Kidney (tissue), 14 donors: ENCODE results near the gene PTPN1. TPM values are rescaled to one million over a fixed set of nuclear protein-coding genes. Genes with fewer than 3 reads are reported as not detected.
A peak's percentile ranks its signal among the peaks of the same experiment; 100 is the strongest.

Source experiments
- DNase-seq, 5 donors: peaks; one replicate each; pipeline ENCODE4 v3.0.0-alpha.2; 2013 to 2020
- FAIRE-seq: peaks from 2 replicates; lab custom pipeline; 2012; peaks lifted over from hg19 to GRCh38; lab: Jason Lieb, UNC
- H3K27ac ChIP-seq, 2 donors: one replicate each; pipeline ENCODE4 v1.7.0; 2013; ENCODE audit warnings: low read depth in 2 of 2, low read length in 2 of 2, inconsistent platforms in 1 of 2
- H3K27me3 ChIP-seq: one replicate; pipeline ENCODE4 v1.7.1; 2013; ENCODE audit warnings: low read length, inconsistent platforms; ENCODE audit not compliant: control insufficient read depth, insufficient read depth
- H3K36me3 ChIP-seq, 3 donors: one replicate each; pipeline versions ENCODE4 v1.7.0 to v1.7.1; 2013; ENCODE audit warnings: low read length in 3 of 3, control low read depth in 1 of 3, inconsistent platforms in 1 of 3; ENCODE audit not compliant: insufficient read depth in 3 of 3, control insufficient read depth in 2 of 3
- H3K4me1 ChIP-seq, 3 donors: one replicate each; pipeline versions ENCODE4 v1.7.0 to v1.7.1; 2013; ENCODE audit warnings: low read length in 3 of 3, inconsistent platforms in 1 of 3, low read depth in 1 of 3; ENCODE audit not compliant: control insufficient read depth in 2 of 3, insufficient read depth in 2 of 3
- H3K4me3 ChIP-seq, 3 donors: one replicate each; pipeline versions ENCODE4 v1.7.0 to v1.8.1; 2013; ENCODE audit warnings: low read length in 3 of 3, control low read depth in 1 of 3, inconsistent platforms in 1 of 3
- H3K9ac ChIP-seq, 3 donors: one replicate each; pipeline versions ENCODE4 v1.7.0 to v1.7.1; 2013; ENCODE audit warnings: low read length in 3 of 3, control low read depth in 1 of 3, inconsistent platforms in 1 of 3
- H3K9me3 ChIP-seq, 3 donors: one replicate each; pipeline versions ENCODE4 v1.7.0 to v1.7.1; 2013; ENCODE audit warnings: low read length in 3 of 3, control low read depth in 1 of 3, inconsistent platforms in 1 of 3; ENCODE audit not compliant: control insufficient read depth in 2 of 3, insufficient read depth in 1 of 3
- intact Hi-C: fragments of 100-400 bp; cut with DNase I; formaldehyde crosslinking; loops from one replicate; pipeline ENCODE4 v1.11.1; 2022
- polyA plus RNA-seq: library from polyadenylated mRNA; stranded (reverse); fragments of 350-450 nt; fragmentation: Illumina TruSeq; extraction: RNeasy Lipid Tissue Mini Kit (QIAGEN cat#74804); gene quantifications from one replicate; pipeline ENCODE4 v1.2.3, GENCODE V29; 2014; ENCODE audit warnings: low read depth, low replicate concordance; ENCODE audit not compliant: insufficient read depth
- total RNA-seq: library from RNA; stranded (reverse); fragmentation: NEBNext Ultra II Directional; extraction: Animal tissue kit (Norgen Biotek cat#: 25700); gene quantifications from one replicate; pipeline ENCODE4 v1.2.1, GENCODE V29; 2021
- TF ChIP-seq, protein P1 (sequence below): IDR thresholded peaks from 3 replicates; pipeline ENCODE4 v1.5.1; 2012; ENCODE audit warnings: mild to moderate bottlenecking, moderate library complexity, borderline replicate concordance; ENCODE audit not compliant: insufficient read depth; ENCODE audit errors: extremely low read depth
- donor health status: control.
- donor health status: control.
- donor health status: control.
- donor health status: control.
- donor health status: control.
- donor health status: DM: yes; HTN: yes; CAD: no.
- donor health status: Normal renal cell carcinoma (clear cell type).

PTPN1 gene
- total and polyA plus RNA-seq, 2 donors from 2014 or later: 29.6 to 80.4 TPM

DNA sequence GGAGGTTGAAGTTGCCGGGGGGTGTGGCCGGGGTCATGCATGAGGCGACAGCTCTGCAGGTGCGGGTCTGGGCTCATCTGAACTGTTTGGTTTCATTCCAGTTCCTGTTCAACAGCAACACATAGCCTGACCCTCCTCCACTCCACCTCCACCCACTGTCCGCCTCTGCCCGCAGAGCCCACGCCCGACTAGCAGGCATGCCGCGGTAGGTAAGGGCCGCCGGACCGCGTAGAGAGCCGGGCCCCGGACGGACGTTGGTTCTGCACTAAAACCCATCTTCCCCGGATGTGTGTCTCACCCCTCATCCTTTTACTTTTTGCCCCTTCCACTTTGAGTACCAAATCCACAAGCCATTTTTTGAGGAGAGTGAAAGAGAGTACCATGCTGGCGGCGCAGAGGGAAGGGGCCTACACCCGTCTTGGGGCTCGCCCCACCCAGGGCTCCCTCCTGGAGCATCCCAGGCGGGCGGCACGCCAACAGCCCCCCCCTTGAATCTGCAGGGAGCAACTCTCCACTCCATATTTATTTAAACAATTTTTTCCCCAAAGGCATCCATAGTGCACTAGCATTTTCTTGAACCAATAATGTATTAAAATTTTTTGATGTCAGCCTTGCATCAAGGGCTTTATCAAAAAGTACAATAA lies 72.5 kb downstream of the PTPN1 start:
- Histone ChIP-seq H3K4me1 (no peaks in the 10 kb centered on the region), H3K4me3 (no peak overlapping the region), H3K27ac (no peak overlapping the region), H3K9ac (no peak overlapping the region), H3K9me3 (no peaks in the 10 kb centered on the region), H3K27me3 (no peaks in the 10 kb centered on the region), H3K36me3 (peaks cover 4 to 61% (median 52%) of the 10 kb centered on the region in 3 donors)
- FAIRE-seq (no peak), DNase-seq (peak in 1 of 5 donors; percentile 70)
- TF ChIP-seq, protein P1, sequence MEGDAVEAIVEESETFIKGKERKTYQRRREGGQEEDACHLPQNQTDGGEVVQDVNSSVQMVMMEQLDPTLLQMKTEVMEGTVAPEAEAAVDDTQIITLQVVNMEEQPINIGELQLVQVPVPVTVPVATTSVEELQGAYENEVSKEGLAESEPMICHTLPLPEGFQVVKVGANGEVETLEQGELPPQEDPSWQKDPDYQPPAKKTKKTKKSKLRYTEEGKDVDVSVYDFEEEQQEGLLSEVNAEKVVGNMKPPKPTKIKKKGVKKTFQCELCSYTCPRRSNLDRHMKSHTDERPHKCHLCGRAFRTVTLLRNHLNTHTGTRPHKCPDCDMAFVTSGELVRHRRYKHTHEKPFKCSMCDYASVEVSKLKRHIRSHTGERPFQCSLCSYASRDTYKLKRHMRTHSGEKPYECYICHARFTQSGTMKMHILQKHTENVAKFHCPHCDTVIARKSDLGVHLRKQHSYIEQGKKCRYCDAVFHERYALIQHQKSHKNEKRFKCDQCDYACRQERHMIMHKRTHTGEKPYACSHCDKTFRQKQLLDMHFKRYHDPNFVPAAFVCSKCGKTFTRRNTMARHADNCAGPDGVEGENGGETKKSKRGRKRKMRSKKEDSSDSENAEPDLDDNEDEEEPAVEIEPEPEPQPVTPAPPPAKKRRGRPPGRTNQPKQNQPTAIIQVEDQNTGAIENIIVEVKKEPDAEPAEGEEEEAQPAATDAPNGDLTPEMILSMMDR: no peak
- intact Hi-C loops: no loop called here

DNA sequence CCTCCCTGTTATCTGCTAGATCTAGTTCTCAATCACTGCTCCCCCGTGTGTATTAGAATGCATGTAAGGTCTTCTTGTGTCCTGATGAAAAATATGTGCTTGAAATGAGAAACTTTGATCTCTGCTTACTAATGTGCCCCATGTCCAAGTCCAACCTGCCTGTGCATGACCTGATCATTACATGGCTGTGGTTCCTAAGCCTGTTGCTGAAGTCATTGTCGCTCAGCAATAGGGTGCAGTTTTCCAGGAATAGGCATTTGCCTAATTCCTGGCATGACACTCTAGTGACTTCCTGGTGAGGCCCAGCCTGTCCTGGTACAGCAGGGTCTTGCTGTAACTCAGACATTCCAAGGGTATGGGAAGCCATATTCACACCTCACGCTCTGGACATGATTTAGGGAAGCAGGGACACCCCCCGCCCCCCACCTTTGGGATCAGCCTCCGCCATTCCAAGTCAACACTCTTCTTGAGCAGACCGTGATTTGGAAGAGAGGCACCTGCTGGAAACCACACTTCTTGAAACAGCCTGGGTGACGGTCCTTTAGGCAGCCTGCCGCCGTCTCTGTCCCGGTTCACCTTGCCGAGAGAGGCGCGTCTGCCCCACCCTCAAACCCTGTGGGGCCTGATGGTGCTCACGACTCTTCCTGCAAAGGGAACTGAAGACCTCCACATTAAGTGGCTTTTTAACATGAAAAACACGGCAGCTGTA lies 73.4 kb downstream of the PTPN1 start:
- Histone ChIP-seq H3K4me3 (no peak overlapping the region), H3K4me1 (no peaks in the 10 kb centered on the region), H3K36me3 (peaks cover 4 to 56% (median 48%) of the 10 kb centered on the region in 3 donors), H3K27me3 (no peaks in the 10 kb centered on the region), H3K9ac (no peak overlapping the region), H3K27ac (no peak overlapping the region), H3K9me3 (no peaks in the 10 kb centered on the region)
- FAIRE-seq: no peak
- intact Hi-C loops: no loop called here
- DNase-seq: peak in 1 of 5 donors; percentile 70
- TF ChIP-seq, protein P1: no peak

DNA sequence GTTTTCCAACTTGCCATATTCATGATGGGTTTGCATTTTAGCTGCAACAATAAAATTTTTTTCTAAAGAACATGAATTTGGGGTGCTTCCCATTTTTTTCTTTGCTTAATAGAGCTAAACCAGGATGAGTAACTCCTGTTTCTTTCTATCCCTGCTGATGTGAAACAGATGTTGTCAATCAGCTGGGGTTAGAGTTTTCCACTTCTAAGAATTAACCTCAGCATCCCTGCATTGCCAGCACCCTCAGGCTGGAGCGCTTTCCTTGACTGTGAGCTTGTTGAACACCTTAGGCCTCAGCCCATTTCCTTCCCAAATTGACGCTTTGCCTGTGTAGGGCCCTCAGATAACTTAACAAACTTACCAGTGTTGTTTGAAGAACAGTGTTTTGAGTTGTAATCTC lies 74.5 kb downstream of the PTPN1 start:
- FAIRE-seq (no peak), DNase-seq (peak in 1 of 5 donors; percentile 1)
- no peak overlapping the region for H3K27ac ChIP-seq
- H3K9me3 ChIP-seq: no peaks in the 10 kb centered on the region
- H3K36me3 ChIP-seq: peaks cover 4 to 50% (median 46%) of the 10 kb centered on the region in 3 donors
- H3K27me3 ChIP-seq: no peaks in the 10 kb centered on the region
- H3K4me3 ChIP-seq: no peak overlapping the region
- no peak overlapping the region for H3K9ac ChIP-seq
- intact Hi-C loops: no loop called here
- TF ChIP-seq, protein P1: no peak
- H3K4me1 ChIP-seq: no peaks in the 10 kb centered on the region
